GM19438 (cell line): ENCODE measurements around the gene EXPH5.
"Not testable (repeated sequence)": the region's sequence is repeated elsewhere in the genome, so short reads cannot be mapped to it uniquely, and the experiment has no call there.

Experiments
- ATAC-seq: cut with Tn5 transposase; IDR thresholded peaks from one replicate; pipeline ENCODE4 v1.9.1; 2021; ENCODE audit warnings: low read depth; ENCODE audit not compliant: unreplicated experiment

EXPH5 gene

DNA sequence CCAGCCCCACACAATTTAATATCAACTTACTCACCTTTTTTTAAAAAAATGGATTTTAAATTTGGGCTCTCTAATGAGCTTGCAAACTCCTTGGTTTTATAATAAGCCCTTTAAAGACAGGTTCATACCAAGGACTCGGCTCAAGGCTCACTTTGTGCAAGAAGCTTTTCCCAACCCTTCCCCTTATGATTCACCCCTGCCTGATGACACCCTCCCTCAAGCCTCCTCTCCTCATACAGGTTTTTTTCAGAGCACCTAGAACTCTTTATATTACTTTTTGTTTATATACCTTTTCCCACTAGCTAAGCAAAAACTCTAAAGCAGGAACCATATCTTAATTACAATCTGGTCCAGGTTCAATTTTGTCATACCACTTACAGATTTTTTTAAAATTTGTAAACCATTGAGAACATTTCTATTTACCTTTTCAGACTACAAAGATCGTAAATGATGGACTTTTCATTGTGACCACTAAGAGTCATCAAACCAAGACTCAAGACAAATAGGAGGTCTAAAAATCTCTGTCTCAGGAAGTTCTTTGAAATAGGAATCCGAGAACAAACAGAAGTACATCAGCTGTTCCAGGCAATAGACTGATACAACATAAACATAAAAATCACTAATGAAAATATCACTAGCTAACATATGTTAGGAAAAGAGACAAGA lies 13.1 kb upstream of the EXPH5 start:
- no peak for ATAC-seq

DNA sequence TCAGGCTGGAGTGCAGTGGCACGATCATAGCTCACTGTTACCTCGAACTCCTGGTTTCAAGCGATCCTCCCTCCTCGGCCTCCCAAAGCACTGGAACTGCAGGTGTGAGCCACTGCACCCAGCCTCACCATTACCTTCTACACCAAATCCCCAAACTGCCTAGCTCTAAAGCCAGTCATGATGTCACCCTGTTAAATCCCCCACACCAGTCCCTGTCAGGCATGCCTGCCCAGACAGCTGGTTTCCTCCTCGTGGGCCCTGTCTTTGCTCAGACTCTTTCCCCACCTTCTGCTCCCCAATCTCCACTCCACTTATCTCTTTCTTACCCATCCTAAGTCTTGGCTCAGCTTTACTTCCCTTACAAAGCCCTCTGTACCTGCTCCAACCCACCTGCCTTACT lies 12.5 kb upstream of the EXPH5 start:
- no peak for ATAC-seq

- not testable (repeated sequence) for ATAC-seq
Observed at GRCh38 chr11:108602818-108603217, 9.2 kb upstream of the EXPH5 start.

GRCh38 chr11:108601150-108601549 lies 7.6 kb upstream of the EXPH5 start:
- no peak for ATAC-seq

DNA sequence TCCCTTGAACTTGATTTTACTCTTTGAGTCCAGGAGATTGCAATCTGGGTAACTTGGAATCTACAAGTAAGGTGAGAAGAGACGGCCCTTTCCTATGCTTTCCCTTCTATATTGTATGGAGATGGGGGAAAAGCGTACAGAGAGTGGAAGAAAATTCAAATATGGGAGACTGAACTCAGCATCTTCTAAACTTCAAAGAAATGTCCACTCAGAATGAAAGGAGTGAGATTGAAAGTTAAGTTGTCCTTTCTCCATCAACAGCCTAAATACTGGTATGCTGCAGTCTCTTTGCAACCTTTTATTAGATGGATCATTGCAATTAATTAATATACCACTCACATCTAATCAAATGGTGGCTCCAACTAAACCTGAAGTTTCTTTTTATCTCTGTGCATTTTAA lies 6.4 kb upstream of the EXPH5 start:
- ATAC-seq = no peak

- no peak for ATAC-seq
Observed at GRCh38 chr11:108597736-108598355, 4.3 kb upstream of the EXPH5 start.

- no peak for ATAC-seq
Observed at GRCh38 chr11:108596701-108597100, 3.1 kb upstream of the EXPH5 start.

DNA sequence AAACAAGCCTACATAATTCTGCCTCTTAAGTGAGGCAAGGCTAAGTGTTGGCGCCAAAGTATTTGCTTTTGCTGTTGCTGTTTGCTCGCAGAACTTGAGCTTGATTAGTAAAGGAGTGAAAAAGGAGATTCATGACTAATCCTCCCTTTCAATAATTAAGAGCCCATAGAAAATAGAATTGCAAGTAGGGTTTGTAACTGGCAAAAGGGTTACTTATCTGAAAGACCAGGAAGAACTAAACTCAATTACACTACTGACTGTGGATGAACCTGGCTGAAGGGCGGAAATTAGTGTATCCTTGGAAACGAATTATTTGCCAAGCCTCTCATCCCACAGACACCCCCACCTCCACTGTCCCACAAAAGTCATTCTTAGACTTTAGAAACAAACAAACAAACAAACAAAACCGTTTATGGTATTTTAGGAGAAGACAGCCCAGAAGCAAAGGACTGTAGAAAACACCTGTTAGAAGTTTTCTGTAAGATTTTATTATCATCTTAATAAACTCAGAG lies 411 bp upstream of the EXPH5 start:
- ATAC-seq = no peak

GRCh38 chr11:108592591-108593213 lies 866 bp downstream of the EXPH5 start:
- peak; percentile 37 for ATAC-seq

- ATAC-seq = no peak
Observed at GRCh38 chr11:108591893-108592292, 1.7 kb downstream of the EXPH5 start.

GRCh38 chr11:108589136-108589535 lies 4.4 kb downstream of the EXPH5 start:
- no peak for ATAC-seq

GRCh38 chr11:108588287-108588686 lies 5.3 kb downstream of the EXPH5 start:
- no peak for ATAC-seq

GRCh38 chr11:108587109-108587508 lies 6.5 kb downstream of the EXPH5 start:
- ATAC-seq = no peak

- ATAC-seq = no peak
Observed at GRCh38 chr11:108586600-108586999, 7.0 kb downstream of the EXPH5 start.

DNA sequence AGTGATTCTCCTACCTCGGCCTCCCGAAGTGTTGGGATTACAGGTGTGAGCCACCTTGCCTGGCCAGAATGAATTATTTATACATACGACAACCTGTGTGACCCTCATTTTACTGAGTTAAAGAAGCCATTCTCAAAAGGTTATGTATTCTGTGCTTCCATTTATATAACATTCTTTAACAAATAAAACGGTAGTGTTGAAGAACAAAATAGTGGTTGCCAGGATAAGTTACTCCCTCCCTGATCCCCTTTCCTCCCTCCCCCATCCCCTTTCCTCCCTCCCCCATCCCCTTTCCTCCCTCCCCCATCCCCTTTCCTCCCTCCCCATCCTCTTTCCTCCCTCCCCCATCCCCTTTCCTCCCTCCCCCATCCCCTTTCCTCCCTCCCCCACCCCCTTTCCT lies 7.4 kb downstream of the EXPH5 start:
- not testable (repeated sequence) for ATAC-seq

DNA sequence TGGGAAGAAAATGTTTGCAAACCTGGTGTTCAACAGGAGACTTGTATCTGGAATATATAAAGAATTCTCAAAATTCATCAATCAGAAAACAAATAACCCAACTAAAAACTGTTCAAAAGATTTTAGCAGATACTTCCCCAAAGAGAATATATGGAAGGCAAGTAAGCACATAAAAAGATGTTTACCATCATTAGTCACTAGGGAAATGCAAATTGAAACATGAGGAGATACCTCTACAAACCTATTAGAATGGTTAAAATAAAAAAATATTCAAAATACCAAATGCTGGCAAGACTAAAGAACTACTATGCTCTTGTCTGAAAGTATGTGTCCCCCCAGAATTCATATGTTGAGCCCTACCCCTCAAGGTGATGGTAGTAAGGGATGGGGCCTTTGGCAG lies 8.6 kb downstream of the EXPH5 start:
- no peak for ATAC-seq

DNA sequence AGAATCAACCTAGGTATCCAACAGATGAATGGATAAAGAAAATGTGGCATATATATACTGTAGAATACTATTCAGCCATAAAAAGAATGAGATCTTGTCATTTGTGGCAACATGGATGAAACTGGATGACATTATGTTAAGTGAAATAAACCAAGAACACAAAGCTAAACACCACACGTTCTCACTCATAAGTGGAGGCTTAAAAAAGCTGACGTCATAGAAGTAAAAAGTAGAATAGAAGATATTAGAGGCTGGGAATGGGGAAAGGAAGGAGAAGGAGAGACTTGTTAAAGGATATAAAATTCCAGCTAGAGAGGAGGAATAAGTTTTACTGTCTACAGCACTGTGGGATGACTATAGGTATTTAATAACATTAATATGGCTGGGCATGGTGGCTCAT lies 12.9 kb downstream of the EXPH5 start:
- no peak for ATAC-seq

DNA sequence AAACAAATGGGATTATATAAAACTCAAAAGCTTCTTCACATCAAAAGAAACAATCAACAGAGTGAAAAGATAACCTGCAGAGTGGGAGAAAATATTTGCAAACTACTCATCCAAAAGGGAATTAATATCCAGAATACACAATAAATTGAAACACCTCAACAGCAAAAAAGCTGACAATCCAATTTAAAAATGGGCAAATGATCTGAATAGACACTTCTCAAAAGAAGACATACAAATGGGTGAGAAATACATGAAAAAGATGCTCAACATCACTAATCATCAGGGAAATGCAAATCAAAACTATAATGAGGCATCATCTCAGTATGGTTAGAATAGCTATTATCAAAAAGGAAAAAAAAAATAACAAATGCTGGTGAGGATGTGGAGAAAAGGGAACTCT lies 13.5 kb downstream of the EXPH5 start:
- ATAC-seq = no peak

DNA sequence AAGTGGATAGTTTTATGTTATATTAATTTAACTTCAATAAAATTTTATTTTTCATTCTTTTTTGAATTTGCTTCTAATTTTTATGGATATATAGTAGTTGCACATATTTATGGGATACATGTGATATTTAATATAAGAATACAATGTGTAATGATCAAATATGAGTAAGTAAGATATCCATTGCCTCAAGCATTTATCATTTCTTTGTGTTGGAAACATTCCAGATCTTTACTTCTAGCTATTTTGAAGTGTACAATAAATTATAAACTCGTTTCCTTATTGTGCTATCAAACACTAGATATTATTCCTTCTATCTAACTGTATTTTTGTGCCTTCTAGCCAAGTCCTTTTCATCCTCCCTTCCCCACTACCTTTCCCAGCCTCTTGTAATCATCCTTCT lies 17.0 kb downstream of the EXPH5 start:
- no peak for ATAC-seq

DNA sequence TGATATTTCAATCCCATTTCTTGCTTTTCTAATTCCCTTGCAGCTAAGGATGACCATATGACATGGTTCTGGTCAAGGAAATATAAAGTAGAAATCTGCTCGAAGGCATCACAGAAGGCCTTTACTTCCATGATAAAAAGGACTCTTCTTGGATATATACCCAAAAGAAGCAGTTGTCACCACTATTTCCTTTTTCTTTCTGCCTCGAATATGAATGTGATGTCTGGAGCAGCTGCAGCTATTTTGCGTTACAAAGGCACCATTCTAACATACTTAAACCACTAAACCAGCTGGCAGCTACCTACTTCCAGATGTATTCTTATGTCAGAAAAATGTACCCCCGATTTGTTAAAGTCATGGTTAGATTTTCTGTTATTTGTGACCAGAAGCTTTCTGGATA lies 18.9 kb downstream of the EXPH5 start:
- ATAC-seq = no peak

DNA sequence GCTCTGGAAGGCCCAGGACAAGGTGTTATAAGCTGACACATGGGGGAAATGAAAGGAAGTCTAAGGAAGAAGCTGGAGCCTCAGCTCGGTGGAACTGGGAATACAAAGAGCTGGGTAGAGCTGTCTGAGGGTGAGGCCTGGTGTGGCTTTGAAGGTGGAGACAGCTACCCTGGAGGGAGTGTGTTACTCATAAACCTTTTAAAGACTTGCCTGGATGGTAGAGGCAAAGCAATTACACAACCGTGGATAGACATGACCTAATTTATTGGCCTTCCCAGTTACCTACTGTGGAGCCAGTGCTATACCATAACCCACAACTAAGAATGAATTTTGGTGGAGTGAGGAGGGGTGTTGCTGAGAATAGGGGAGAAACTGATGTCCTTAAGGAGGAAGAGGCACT lies 22.6 kb downstream of the EXPH5 start:
- ATAC-seq = no peak

GRCh38 chr11:108569896-108570295 lies 23.7 kb downstream of the EXPH5 start:
- no peak for ATAC-seq
